SK-N-SH (cell line): ENCODE results near the gene ETV1.
A peak's percentile ranks its signal among the peaks of the same experiment; 100 is the strongest.

Source experiments
- CTCF ChIP-seq: fragments of 200-600 bp; sonication (generic); IDR thresholded peaks from 2 replicates; pipeline ENCODE4 v1.6.1; 2017; ENCODE audit warnings: antibody characterized with exemption, mild to moderate bottlenecking, moderate library complexity
- EP300 ChIP-seq, 2 experiments: IDR thresholded peaks; 2 replicates each; pipeline versions ENCODE4 v1.4.0 to v1.6.1; 2012; ENCODE audit warnings: borderline replicate concordance in 1 of 2, low read depth in 1 of 2, low read length in 1 of 2
- EZH2phosphoT487 ChIP-seq: fragments of 200-600 bp; sonication (generic); IDR thresholded peaks from 2 replicates; pipeline ENCODE4 v1.6.1; 2017; ENCODE audit warnings: low read depth, mixed run types, mild to moderate bottlenecking, antibody characterized with exemption, moderate library complexity, borderline replicate concordance
- FOSL2 ChIP-seq: IDR thresholded peaks from 2 replicates; pipeline ENCODE4 v1.4.0; 2012; ENCODE audit warnings: low read depth, mild to moderate bottlenecking, moderate library complexity, borderline replicate concordance
- MEF2A ChIP-seq: IDR thresholded peaks from 2 replicates; pipeline ENCODE4 v1.4.0; 2012; ENCODE audit warnings: low read depth, borderline replicate concordance
- POLR2AphosphoS5 ChIP-seq: IDR thresholded peaks from 2 replicates; pipeline ENCODE4 v1.6.1; 2012; ENCODE audit warnings: low read depth, low read length
- RAD21 ChIP-seq: IDR thresholded peaks from 2 replicates; pipeline ENCODE4 v1.6.1; 2012; ENCODE audit warnings: mild to moderate bottlenecking, low read length
- REST ChIP-seq: IDR thresholded peaks from 2 replicates; pipeline ENCODE4 v1.6.1; 2012; ENCODE audit warnings: mild to moderate bottlenecking, low read depth, low read length, moderate library complexity
- RFX5 ChIP-seq: IDR thresholded peaks from 2 replicates; pipeline ENCODE4 v1.6.1; 2012; ENCODE audit warnings: mild to moderate bottlenecking, improper control_type of control experiment, low read length
- USF2 ChIP-seq: fragments of 150-350 bp; IDR thresholded peaks from 2 replicates; pipeline ENCODE4 v1.6.1; 2017; ENCODE audit warnings: antibody characterized with exemption, low read length, low read depth, borderline replicate concordance
- TF ChIP-seq, protein P1 (sequence below): IDR thresholded peaks from 2 replicates; pipeline ENCODE4 v1.4.0; 2012; ENCODE audit warnings: low read depth

DNA sequence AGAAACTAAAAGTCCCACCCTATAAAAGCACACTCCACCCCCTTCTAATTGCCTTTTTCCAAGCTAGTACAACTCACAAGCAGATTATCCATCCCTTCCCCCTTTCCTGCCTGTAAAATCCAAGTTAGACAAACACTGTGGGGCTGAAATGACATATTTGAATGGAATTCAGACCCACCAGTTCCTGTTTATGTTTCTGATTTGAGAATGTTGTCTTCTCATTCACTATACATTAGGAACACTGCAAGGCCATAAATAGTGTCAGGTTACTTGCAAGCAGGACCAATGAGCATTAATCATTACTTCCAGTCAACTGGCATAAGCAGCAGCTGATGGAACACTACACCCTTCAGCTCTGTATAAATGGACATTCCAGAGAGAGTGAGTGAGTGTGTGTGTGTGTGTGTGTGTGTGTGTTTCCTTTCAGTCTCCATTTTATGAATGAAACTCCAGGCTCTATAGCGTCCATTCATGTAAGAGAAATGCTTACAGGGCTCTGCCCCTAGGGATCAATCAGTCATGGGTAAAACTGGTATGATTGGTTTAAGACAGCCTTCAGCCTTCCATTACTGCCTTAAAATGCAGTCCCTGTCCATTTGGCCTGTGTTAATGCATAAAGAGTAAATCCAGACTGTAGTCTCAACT lies 69.3 kb downstream of the ETV1 start:
- TF ChIP-seq CTCF (no peak), POLR2AphosphoS5 (peak; percentile 86; the same call in 1 of the 2 replicates), EP300 (IDR thresholded peaks at IDR 0.05; ENCODE audit: borderline replicate concordance in 1 of 2, low read depth in 1 of 2, low read length in 1 of 2) (peak in 1 of 2 experiments; percentile 94), EZH2phosphoT487 (no peak), USF2 (0 out of 2 replicates have a peak, but pooled peaks have one; percentile 28), RFX5 (peak; percentile 74; the same call in 1 of the 2 replicates), REST (peak; percentile 50), MEF2A (peak; percentile 76), RAD21 (peak; percentile 12), FOSL2 (peak; percentile 83)
- TF ChIP-seq, protein P1, sequence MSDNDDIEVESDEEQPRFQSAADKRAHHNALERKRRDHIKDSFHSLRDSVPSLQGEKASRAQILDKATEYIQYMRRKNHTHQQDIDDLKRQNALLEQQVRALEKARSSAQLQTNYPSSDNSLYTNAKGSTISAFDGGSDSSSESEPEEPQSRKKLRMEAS = peak; percentile 93
